NCI-H1436 (cell line): ENCODE data around the gene DEFB127.
"Not testable (repeated sequence)": the region's sequence is repeated elsewhere in the genome, so short reads cannot be mapped to it uniquely, and the experiment has no call there.

Experiments used
- DNase-seq: peaks from one replicate; lab custom pipeline; 2025; lab: John Stamatoyannopoulos, UW

DEFB127 gene

GRCh38 chr20:157154-157553 lies at the start of gene DEFB127:
DEFB127 (plus strand) TSS chr20:157454; CDS start chr20:157545, 91 bp downstream.
- no peak for DNase-seq

GRCh38 chr20:112396-112795 lies 44.9 kb upstream of the DEFB127 start:
- DNase-seq = no peak

- DNase-seq = no peak
Measured at GRCh38 chr20:117518-117917, 39.7 kb upstream of the DEFB127 start.

GRCh38 chr20:129786-130323 lies 27.4 kb upstream of the DEFB127 start:
- not testable (repeated sequence) for DNase-seq

GRCh38 chr20:137668-138490 lies 19.4 kb upstream of the DEFB127 start:
- DNase-seq = no peak

DNA sequence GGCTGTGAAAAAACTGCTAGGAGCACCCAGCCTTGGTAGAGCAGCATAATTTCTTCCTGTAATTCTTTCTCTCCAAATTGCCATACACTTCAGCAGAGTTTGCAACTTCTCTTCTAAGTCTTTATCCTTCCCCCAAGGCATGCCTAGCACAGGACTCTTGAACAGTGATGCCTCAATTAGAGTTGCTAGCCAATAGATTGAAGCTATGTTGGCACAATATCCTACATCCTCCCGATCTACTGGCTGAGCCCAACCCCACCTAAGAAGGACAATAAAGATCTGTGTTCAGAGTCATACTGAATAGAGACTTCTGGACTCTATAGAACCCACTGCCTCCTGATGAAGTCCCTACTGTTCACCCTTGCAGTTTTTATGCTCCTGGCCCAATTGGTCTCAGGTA lies 15.0 kb upstream of the DEFB127 start, which contains the start of gene DEFB126:
TSS of gene DEFB126 (plus strand) at position 301 of the 400 bp plus-strand sequence. CDS start at position 340, 39 bp downstream.
- DNase-seq = no peak

- no peak for DNase-seq
Measured at GRCh38 chr20:145877-146276, 11.4 kb upstream of the DEFB127 start.

GRCh38 chr20:152131-152530 lies 5.1 kb upstream of the DEFB127 start:
- DNase-seq = no peak

- DNase-seq = no peak
Measured at GRCh38 chr20:164618-165017, 7.4 kb downstream of the DEFB127 start.

DNA sequence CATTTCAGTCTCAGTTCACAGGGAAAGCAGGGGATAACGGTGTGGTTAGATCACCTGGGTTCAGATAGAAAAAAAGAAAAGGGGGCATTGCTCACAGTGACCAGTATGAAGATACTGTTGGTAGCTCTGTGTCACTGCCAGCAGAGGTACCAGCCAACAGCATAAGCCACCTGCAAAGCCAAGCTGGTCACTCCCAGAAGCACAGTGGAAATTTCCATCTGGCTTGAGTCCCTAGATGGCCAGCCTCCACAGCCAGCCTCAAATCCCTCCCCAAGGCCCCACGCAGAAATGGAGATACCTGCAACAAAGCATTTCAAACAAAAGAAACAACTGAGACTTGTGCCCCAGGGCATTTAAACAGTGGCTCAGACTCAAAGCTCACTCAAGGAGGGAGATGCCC lies 11.6 kb downstream of the DEFB127 start:
- DNase-seq = no peak

DNA sequence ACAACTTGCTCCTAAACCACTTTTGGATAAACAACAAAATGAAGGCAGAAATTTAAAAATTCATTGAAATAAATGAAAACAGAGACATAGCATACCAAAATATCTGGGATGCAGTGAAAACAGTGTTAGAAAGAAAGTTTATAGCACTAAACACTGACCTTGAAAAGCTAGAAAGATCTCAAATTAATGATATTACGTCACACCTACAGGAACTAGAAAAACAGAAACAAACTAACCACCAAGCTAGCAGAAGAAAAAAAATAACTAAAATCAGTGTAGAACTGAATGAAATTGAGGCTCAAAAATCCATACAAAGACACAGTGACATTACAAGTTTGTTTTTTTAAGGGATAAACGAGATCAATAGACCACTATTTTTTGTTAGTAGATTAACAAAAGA lies 27.0 kb downstream of the DEFB127 start:
- no peak for DNase-seq

DNA sequence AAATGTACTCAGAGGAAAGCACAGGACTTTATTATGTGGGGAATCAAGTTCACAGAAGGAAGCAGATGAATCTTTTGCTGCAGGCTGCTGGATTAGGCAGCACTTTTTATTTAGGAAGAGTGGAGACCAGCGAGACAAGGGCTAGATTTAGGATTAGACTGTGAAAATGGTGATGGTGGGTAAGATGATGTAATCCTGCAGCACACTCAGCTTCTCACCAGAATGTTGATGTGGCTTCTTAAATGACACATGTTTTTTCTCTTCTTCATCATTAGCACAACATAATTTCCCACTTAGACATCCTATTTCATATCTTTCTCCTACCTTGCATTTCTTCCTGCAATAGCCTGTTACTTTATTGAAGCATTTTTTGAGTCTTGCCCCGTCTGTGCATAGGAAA lies 30.5 kb downstream of the DEFB127 start:
- DNase-seq = no peak

- DNase-seq = no peak
Measured at GRCh38 chr20:189611-190010, 32.4 kb downstream of the DEFB127 start, which contains the start of gene DEFB128. DEFB128 (minus strand) TSS chr20:189711; CDS start chr20:189623, 88 bp downstream.

DNA sequence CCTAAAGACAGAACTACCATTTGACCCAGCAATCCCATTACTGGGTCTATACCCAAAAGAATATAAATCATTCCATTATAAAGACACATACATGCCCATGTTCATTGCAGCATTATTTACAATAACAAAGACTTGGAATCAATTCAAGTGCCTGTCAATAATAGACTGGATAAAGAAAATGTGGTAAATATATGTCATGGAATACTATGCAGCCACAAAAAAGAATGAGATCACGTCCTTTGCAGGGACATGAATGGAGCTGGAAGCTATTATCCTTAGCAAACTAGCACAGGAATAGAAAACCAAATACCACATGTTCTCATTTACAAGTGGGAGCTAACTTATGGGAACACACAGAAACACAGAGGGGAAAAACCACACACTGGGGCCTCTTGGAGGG lies 41.0 kb downstream of the DEFB127 start:
- DNase-seq = no peak

GRCh38 chr20:199996-200395 lies 42.7 kb downstream of the DEFB127 start:
- DNase-seq = no peak

GRCh38 chr20:203630-204029 lies 46.4 kb downstream of the DEFB127 start:
- DNase-seq = not testable (repeated sequence)
